ENCODE results near the gene PRUNE2. TPM values are rescaled to one million over a fixed set of nuclear protein-coding genes. Genes with fewer than 3 reads are reported as not detected.

The PRUNE2 gene
- total and polyA plus RNA-seq, 4 donors, result 38.1 to 558 (median 198) TPM

- no peak overlapping the region for H3K27ac ChIP-seq (ENCODE audit: low read depth in 1 of 2, low read length in 2 of 2)
- WGBS, 2 donors, result 85 to 88% methylated on average over 3 of the region's 3 CpGs
- DNase-seq (no peak), ATAC-seq (ENCODE audit: low FRiP score) (no peak)
- no peaks in the 10 kb centered on the region for H3K27me3 ChIP-seq (ENCODE audit: control insufficient read depth in 1 of 2, insufficient read depth in 2 of 2, low read length in 1 of 2)
- H3K4me3 ChIP-seq (ENCODE audit: low read length in 2 of 2), result no peak overlapping the region
- no peaks in the 10 kb centered on the region for H3K9me3 ChIP-seq (ENCODE audit: control insufficient read depth, low read length)
- no peaks in the 10 kb centered on the region for H3K4me1 ChIP-seq (ENCODE audit: control insufficient read depth in 1 of 2, insufficient read depth in 2 of 2, low read length in 2 of 2)
- no peaks in the 10 kb centered on the region for H3K36me3 ChIP-seq (ENCODE audit: control insufficient read depth in 1 of 2, insufficient read depth in 2 of 2, low read length in 1 of 2)
- intact Hi-C loops (cut with DNase I), result no loop called here
Measured at GRCh38 chr9:76737154-76737902, 168.6 kb downstream of the PRUNE2 start.

GRCh38 chr9:76734716-76735115, 171.2 kb downstream of the PRUNE2 start:
- 92% methylated on average over 3 of the region's 3 CpGs for WGBS, 2 donors
- H3K4me1 ChIP-seq (ENCODE audit: control insufficient read depth in 1 of 2, insufficient read depth in 2 of 2, low read length in 2 of 2), result no peaks in the 10 kb centered on the region
- no peaks in the 10 kb centered on the region for H3K9me3 ChIP-seq (ENCODE audit: control insufficient read depth, low read length)
- H3K27ac ChIP-seq (ENCODE audit: low read depth in 1 of 2, low read length in 2 of 2), result no peak overlapping the region
- H3K36me3 ChIP-seq (ENCODE audit: control insufficient read depth in 1 of 2, insufficient read depth in 2 of 2, low read length in 1 of 2), result no peaks in the 10 kb centered on the region
- no peak overlapping the region for H3K4me3 ChIP-seq (ENCODE audit: low read length in 2 of 2)
- H3K27me3 ChIP-seq (ENCODE audit: control insufficient read depth in 1 of 2, insufficient read depth in 2 of 2, low read length in 1 of 2), result no peaks in the 10 kb centered on the region
- intact Hi-C loops (cut with DNase I), result no loop called here
- DNase-seq (no peak), ATAC-seq (ENCODE audit: low FRiP score) (no peak)

- WGBS, 2 donors, result 96 to 100% methylated on average over 1 of the region's 1 CpG
- Histone ChIP-seq H3K36me3 (ENCODE audit: control insufficient read depth in 1 of 2, insufficient read depth in 2 of 2, low read length in 1 of 2) (no peaks in the 10 kb centered on the region), H3K4me1 (ENCODE audit: control insufficient read depth in 1 of 2, insufficient read depth in 2 of 2, low read length in 2 of 2) (no peaks in the 10 kb centered on the region), H3K27ac (ENCODE audit: low read depth in 1 of 2, low read length in 2 of 2) (no peak overlapping the region), H3K27me3 (ENCODE audit: control insufficient read depth in 1 of 2, insufficient read depth in 2 of 2, low read length in 1 of 2) (no peaks in the 10 kb centered on the region), H3K9me3 (ENCODE audit: control insufficient read depth, low read length) (no peaks in the 10 kb centered on the region), H3K4me3 (ENCODE audit: low read length in 2 of 2) (no peak overlapping the region)
- no peak for DNase-seq
- intact Hi-C loops (cut with DNase I), result no loop called here
- ATAC-seq (ENCODE audit: low FRiP score), result no peak
Measured at GRCh38 chr9:76733096-76733495, 172.8 kb downstream of the PRUNE2 start.

- Histone ChIP-seq H3K4me1 (ENCODE audit: control insufficient read depth in 1 of 2, insufficient read depth in 2 of 2, low read length in 2 of 2) (no peaks in the 10 kb centered on the region), H3K36me3 (ENCODE audit: control insufficient read depth in 1 of 2, insufficient read depth in 2 of 2, low read length in 1 of 2) (no peaks in the 10 kb centered on the region), H3K27me3 (ENCODE audit: control insufficient read depth in 1 of 2, insufficient read depth in 2 of 2, low read length in 1 of 2) (no peaks in the 10 kb centered on the region), H3K9me3 (ENCODE audit: control insufficient read depth, low read length) (no peaks in the 10 kb centered on the region), H3K4me3 (ENCODE audit: low read length in 2 of 2) (no peak overlapping the region), H3K27ac (ENCODE audit: low read depth in 1 of 2, low read length in 2 of 2) (no peak overlapping the region)
- ATAC-seq (ENCODE audit: low FRiP score) (no peak), DNase-seq (no peak)
- WGBS, 2 donors, result 30 to 74% methylated on average over 3 of the region's 3 CpGs
- intact Hi-C loops (cut with DNase I), result no loop called here
Measured at GRCh38 chr9:76732341-76732958, 173.5 kb downstream of the PRUNE2 start.

- Histone ChIP-seq H3K36me3 (ENCODE audit: control insufficient read depth in 1 of 2, insufficient read depth in 2 of 2, low read length in 1 of 2) (peaks cover 0 to under 1% of the 10 kb centered on the region in 2 donors), H3K4me3 (ENCODE audit: low read length in 2 of 2) (no peak overlapping the region), H3K9me3 (ENCODE audit: control insufficient read depth, low read length) (no peaks in the 10 kb centered on the region), H3K4me1 (ENCODE audit: control insufficient read depth in 1 of 2, insufficient read depth in 2 of 2, low read length in 2 of 2) (no peaks in the 10 kb centered on the region), H3K27me3 (ENCODE audit: control insufficient read depth in 1 of 2, insufficient read depth in 2 of 2, low read length in 1 of 2) (no peaks in the 10 kb centered on the region), H3K27ac (ENCODE audit: low read depth in 1 of 2, low read length in 2 of 2) (no peak overlapping the region)
- WGBS, 2 donors, result 68 to 87% methylated on average over 6 of the region's 6 CpGs
- intact Hi-C loops (cut with DNase I), result no loop called here
- ATAC-seq (ENCODE audit: low FRiP score) (no peak), DNase-seq (no peak)
Measured at GRCh38 chr9:76730801-76731200, 175.1 kb downstream of the PRUNE2 start.

GRCh38 chr9:76729980-76730737, 175.8 kb downstream of the PRUNE2 start:
- intact Hi-C loops (cut with DNase I), result no loop called here
- Histone ChIP-seq H3K9me3 (ENCODE audit: control insufficient read depth, low read length) (no peaks in the 10 kb centered on the region), H3K36me3 (ENCODE audit: control insufficient read depth in 1 of 2, insufficient read depth in 2 of 2, low read length in 1 of 2) (peaks cover 2 to 7% of the 10 kb centered on the region in 2 donors), H3K4me3 (ENCODE audit: low read length in 2 of 2) (no peak overlapping the region), H3K27ac (ENCODE audit: low read depth in 1 of 2, low read length in 2 of 2) (no peak overlapping the region), H3K27me3 (ENCODE audit: control insufficient read depth in 1 of 2, insufficient read depth in 2 of 2, low read length in 1 of 2) (no peaks in the 10 kb centered on the region), H3K4me1 (ENCODE audit: control insufficient read depth in 1 of 2, insufficient read depth in 2 of 2, low read length in 2 of 2) (no peaks in the 10 kb centered on the region)
- WGBS, 2 donors, result 93 to 94% methylated on average over 8 of the region's 8 CpGs
- DNase-seq, result no peak
- no peak for ATAC-seq (ENCODE audit: low FRiP score)

- Histone ChIP-seq H3K27ac (ENCODE audit: low read depth in 1 of 2, low read length in 2 of 2) (no peak overlapping the region), H3K36me3 (ENCODE audit: control insufficient read depth in 1 of 2, insufficient read depth in 2 of 2, low read length in 1 of 2) (peaks cover 2 to 8% of the 10 kb centered on the region in 2 donors), H3K4me1 (ENCODE audit: control insufficient read depth in 1 of 2, insufficient read depth in 2 of 2, low read length in 2 of 2) (no peaks in the 10 kb centered on the region)
Measured at GRCh38 chr9:76729116-76729515, 176.8 kb downstream of the PRUNE2 start.

GRCh38 chr9:76725885-76726284, 180.0 kb downstream of the PRUNE2 start:
- intact Hi-C loops (cut with DNase I), result no loop called here
- no peaks in the 10 kb centered on the region for H3K27me3 ChIP-seq (ENCODE audit: control insufficient read depth in 1 of 2, insufficient read depth in 2 of 2, low read length in 1 of 2)
- H3K27ac ChIP-seq (ENCODE audit: low read depth in 1 of 2, low read length in 2 of 2), result no peak overlapping the region
- H3K4me1 ChIP-seq (ENCODE audit: control insufficient read depth in 1 of 2, insufficient read depth in 2 of 2, low read length in 2 of 2), result no peaks in the 10 kb centered on the region
- DNase-seq (no peak), ATAC-seq (ENCODE audit: low FRiP score) (no peak)
- peaks cover 2 to 8% of the 10 kb centered on the region in 2 donors for H3K36me3 ChIP-seq (ENCODE audit: control insufficient read depth in 1 of 2, insufficient read depth in 2 of 2, low read length in 1 of 2)
- 58 to 65% methylated on average over 6 of the region's 6 CpGs for WGBS, 2 donors
- H3K4me3 ChIP-seq (ENCODE audit: low read length in 2 of 2), result no peak overlapping the region
- no peaks in the 10 kb centered on the region for H3K9me3 ChIP-seq (ENCODE audit: control insufficient read depth, low read length)

More at GRCh38 chr9:76729116-76729515, 176.8 kb downstream of the PRUNE2 start:
- WGBS, 2 donors, result 93 to 94% methylated on average over 3 of the region's 3 CpGs
- DNase-seq, result no peak
- intact Hi-C loops (cut with DNase I), result no loop called here
- Histone ChIP-seq H3K4me3 (ENCODE audit: low read length in 2 of 2) (no peak overlapping the region), H3K9me3 (ENCODE audit: control insufficient read depth, low read length) (no peaks in the 10 kb centered on the region), H3K27me3 (ENCODE audit: control insufficient read depth in 1 of 2, insufficient read depth in 2 of 2, low read length in 1 of 2) (no peaks in the 10 kb centered on the region)
- no peak for ATAC-seq (ENCODE audit: low FRiP score)
